ENCODE results near the gene SDHD. TPM values are rescaled to one million over a fixed set of nuclear protein-coding genes. Genes with fewer than 3 reads are reported as not detected.
A peak's percentile ranks its signal among the peaks of the same experiment; 100 is the strongest.

The SDHD gene
- total and polyA plus RNA-seq, 3 donors from 2014 or later, result 48.7 to 75.9 (median 60.5) TPM

DNA sequence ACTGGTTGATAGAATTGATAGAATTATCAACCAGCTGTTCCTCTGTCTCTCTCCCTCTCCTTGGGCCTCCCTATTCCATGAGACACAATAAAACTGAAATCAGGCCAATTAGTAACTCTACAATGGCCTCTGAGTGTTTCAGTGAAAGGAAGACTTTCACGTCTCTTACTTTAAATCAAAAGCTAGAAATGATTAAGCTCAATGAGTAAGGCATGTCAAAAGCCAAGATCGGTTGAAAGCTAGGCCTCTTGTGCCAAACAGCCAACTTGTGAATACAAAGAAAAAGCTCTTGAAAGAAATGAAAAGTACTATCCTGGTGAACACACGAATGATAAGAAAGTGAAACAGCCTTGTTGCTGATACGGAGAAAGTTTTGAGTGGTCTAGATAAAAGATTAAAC lies 29.5 kb upstream of the SDHD start:
- WGBS, 2 donors, result 76 to 92% methylated on average over 4 of the region's 4 CpGs
- H3K4me3 ChIP-seq, result no peak overlapping the region
- H3K4me1 ChIP-seq, result no peaks in the 10 kb centered on the region
- no peak for DNase-seq
- H3K27me3 ChIP-seq, result no peaks in the 10 kb centered on the region
- H3K36me3 ChIP-seq (ENCODE audit: low read depth, missing control alignments), result no peaks in the 10 kb centered on the region
- TF ChIP-seq, protein P1, sequence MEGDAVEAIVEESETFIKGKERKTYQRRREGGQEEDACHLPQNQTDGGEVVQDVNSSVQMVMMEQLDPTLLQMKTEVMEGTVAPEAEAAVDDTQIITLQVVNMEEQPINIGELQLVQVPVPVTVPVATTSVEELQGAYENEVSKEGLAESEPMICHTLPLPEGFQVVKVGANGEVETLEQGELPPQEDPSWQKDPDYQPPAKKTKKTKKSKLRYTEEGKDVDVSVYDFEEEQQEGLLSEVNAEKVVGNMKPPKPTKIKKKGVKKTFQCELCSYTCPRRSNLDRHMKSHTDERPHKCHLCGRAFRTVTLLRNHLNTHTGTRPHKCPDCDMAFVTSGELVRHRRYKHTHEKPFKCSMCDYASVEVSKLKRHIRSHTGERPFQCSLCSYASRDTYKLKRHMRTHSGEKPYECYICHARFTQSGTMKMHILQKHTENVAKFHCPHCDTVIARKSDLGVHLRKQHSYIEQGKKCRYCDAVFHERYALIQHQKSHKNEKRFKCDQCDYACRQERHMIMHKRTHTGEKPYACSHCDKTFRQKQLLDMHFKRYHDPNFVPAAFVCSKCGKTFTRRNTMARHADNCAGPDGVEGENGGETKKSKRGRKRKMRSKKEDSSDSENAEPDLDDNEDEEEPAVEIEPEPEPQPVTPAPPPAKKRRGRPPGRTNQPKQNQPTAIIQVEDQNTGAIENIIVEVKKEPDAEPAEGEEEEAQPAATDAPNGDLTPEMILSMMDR (IDR thresholded peaks at IDR 0.05), result no peak
- intact Hi-C loops (cut with DNase I; ENCODE audit: low total_unique reads), result no loop called here
- H3K9me3 ChIP-seq, result no peaks in the 10 kb centered on the region
- no peak overlapping the region for H3K27ac ChIP-seq

DNA sequence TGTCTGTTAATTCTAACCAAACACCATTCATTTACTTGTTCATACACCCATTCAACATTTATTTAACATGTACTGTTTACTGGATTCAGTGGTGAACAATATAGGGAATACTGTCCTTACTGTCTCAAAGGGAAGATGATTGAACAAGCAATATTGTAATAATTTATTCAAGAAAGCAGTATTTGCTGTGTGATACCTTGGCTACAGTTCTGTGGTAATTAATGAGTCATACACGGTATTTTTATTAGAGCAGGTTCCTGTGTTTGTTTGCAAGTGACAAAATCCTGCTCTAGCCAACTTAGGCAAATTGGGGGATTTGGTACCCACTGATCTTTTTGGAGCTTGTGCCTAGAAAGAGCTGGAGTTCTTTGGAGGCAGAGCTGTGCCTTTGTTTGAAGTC lies 28.6 kb upstream of the SDHD start:
- Histone ChIP-seq H3K9me3 (no peaks in the 10 kb centered on the region), H3K4me1 (no peaks in the 10 kb centered on the region), H3K27me3 (no peaks in the 10 kb centered on the region), H3K4me3 (no peak overlapping the region), H3K36me3 (ENCODE audit: low read depth, missing control alignments) (no peaks in the 10 kb centered on the region), H3K27ac (no peak overlapping the region)
- no peak for DNase-seq
- TF ChIP-seq, protein P1 (IDR thresholded peaks at IDR 0.05), result no peak
- TF ChIP-seq POLR2A (IDR thresholded peaks at IDR 0.05), result no peak
- intact Hi-C loops (cut with DNase I; ENCODE audit: low total_unique reads), result no loop called here
- WGBS, 2 donors, result 44 to 64% methylated on average over 1 of the region's 1 CpG

DNA sequence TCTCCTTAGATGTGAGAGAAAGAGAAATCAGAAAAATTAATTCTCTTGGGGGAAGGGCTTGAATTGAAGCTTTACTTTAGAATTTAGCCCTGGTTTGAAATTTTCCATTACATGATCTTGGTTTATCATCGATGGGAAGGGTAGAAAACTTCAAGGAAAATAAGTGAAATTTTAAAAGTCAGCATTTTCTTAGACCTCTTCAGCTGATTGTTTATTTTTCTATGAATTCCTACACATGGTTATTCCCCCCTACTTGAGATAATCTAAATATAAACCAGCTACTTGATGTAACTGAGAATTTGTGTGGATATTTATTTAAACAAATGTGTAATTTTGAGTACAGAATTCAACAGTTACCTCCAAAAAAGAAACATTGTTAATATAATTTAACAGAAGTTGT lies 23.8 kb upstream of the SDHD start:
- Histone ChIP-seq H3K27ac (no peak overlapping the region), H3K9me3 (no peaks in the 10 kb centered on the region), H3K4me3 (no peak overlapping the region), H3K4me1 (no peaks in the 10 kb centered on the region), H3K27me3 (no peaks in the 10 kb centered on the region), H3K36me3 (ENCODE audit: low read depth, missing control alignments) (no peaks in the 10 kb centered on the region)
- TF ChIP-seq POLR2A (IDR thresholded peaks at IDR 0.05), result no peak
- TF ChIP-seq, protein P1 (IDR thresholded peaks at IDR 0.05), result no peak
- 80 to 91% methylated on average over 1 of the region's 1 CpG for WGBS, 2 donors
- intact Hi-C loops (cut with DNase I; ENCODE audit: low total_unique reads), result no loop called here
- DNase-seq, result no peak

DNA sequence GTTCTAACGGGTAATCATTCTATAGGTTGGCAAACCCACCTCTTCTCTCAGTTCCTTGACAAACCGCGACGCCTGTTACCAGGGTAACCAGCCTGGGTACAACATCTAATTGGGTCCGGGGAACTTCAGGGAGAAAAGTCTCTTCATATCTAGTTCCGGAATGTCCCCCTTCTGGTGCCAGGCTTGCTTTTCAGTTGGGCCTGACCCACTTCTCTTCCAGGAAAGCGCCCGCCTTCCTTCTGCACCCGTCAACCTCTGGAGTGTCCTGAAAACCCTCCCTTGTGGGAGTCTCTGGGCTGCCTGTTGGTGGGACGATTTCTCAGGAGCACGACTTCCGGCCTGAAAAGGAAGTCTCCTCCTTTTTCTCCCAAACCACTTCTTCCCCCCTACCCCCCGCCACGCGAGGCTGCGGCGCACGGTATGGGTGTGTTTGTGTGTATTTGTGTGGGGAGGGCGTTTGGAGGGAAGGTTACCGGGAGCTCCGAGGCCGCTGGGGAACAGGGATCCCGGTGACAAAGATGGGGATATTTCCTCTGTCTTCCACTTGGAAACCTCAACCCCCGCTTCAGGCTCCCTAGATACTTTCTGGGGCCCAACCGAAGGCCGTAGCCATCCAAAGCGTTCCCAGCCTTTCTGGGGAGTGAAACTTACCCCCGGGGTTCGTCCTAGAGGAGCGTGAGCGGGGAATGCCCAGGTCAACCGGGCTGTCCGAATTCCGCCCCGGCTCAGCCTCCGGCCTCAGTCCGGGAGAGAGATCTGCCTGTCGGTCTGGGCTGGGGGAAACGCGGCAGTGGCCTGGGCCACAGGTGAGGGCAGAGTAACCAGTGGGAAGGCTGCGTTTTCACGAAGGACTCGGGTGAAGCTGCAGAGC lies 12.5 kb upstream of the SDHD start, which contains the start of the genes NKAPD1 and PIH1D2:
Gene NKAPD1, plus strand, starts transcription at position 359 of the 871 bp plus-strand sequence. CDS start 1,276 bp downstream, outside the sequence.
Gene PIH1D2, minus strand, starts transcription at position 77 of the 871 bp plus-strand sequence. CDS start 843 bp downstream, outside the sequence.
- WGBS, 2 donors, result 0 to 1% methylated on average over 34 to 42 of the region's 43 CpGs
- Histone ChIP-seq H3K27ac (peak within 1 kb of the TSS; percentile 91 to 92), H3K4me3 (peak within 1 kb of the TSS; percentile 87 to 91), H3K36me3 (ENCODE audit: low read depth, missing control alignments) (no peaks in the 10 kb centered on the region), H3K27me3 (no peaks in the 10 kb centered on the region), H3K9me3 (no peaks in the 10 kb centered on the region), H3K4me1 (no peaks in the 10 kb centered on the region)
- peak; percentile 86 for DNase-seq
- intact Hi-C loops (cut with DNase I; ENCODE audit: low total_unique reads), result no loop called here
- TF ChIP-seq, protein P1 (IDR thresholded peaks at IDR 0.05), result peak in 1 of 3 experiments; percentile 6
- TF ChIP-seq POLR2A (IDR thresholded peaks at IDR 0.05), result no peak
